Activated CD4-positive, alpha-beta T cell treated with anti-CD3 and anti-CD28 coated beads, Interleukin-2, amount 10 ng/mL, durations not matched to agents 24 days and 14 days (primary cell): ENCODE data around the gene VPS8. TPM values are rescaled to one million over a fixed set of nuclear protein-coding genes. Genes with fewer than 3 reads are reported as not detected.

Source experiments
- DNase-seq: peaks from one replicate; pipeline ENCODE4 v3.0.0; 2022
- H3K27ac Mint-ChIP-seq: one replicate; pipeline ENCODE4 v1.8.0; 2022; ENCODE audit warnings: mild to moderate bottlenecking, mixed read lengths
- H3K27me3 Mint-ChIP-seq: one replicate; pipeline ENCODE4 v1.8.0; 2022; ENCODE audit warnings: mixed read lengths
- H3K36me3 Mint-ChIP-seq: one replicate; pipeline ENCODE4 v1.8.0; 2022; ENCODE audit warnings: low read depth, mild to moderate bottlenecking, mixed read lengths
- H3K4me1 Mint-ChIP-seq: one replicate; pipeline ENCODE4 v1.8.0; 2021; ENCODE audit warnings: mixed read lengths
- H3K4me3 Mint-ChIP-seq: one replicate; pipeline ENCODE4 v1.8.0; 2022; ENCODE audit warnings: mild to moderate bottlenecking, moderate library complexity, mixed read lengths
- H3K9me3 Mint-ChIP-seq: one replicate; pipeline ENCODE4 v1.8.0; 2021; ENCODE audit warnings: mixed read lengths
- intact Hi-C: fragments of 100-400 bp; cut with micrococcal nuclease; formaldehyde crosslinking; loops from one replicate; pipeline ENCODE4 v1.15.1; 2023
- total RNA-seq: library from RNA; stranded (reverse); gene quantifications from 2 replicates; pipeline ENCODE4 v1.2.3, GENCODE V29; 2022

VPS8 gene
- total RNA-seq, 1 donor from 2014 or later = 33.6 TPM

DNA sequence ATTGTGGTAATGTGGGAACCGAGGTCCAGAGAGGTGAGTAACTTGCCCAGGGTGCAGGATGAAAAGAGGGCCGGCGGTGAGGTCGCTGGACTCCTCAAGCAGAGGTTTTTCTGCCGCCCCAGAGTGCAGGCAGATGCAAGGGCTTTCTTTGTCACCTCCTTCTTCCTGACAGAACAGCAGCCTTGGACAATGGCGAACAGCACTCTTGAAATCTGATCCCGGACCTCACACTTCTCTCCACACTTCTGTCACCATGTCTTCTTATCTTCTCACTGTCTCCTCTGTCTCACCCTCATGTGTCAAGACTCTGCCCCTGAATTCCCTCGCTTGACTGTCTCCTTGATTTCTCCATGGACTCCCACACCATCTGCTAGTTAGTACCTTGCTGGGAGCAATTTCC lies 15.4 kb upstream of the VPS8 start:
- Mint-ChIP-seq H3K36me3 (no peaks in the 10 kb centered on the region), H3K27me3 (peaks cover 43% of the 10 kb centered on the region), H3K27ac (no peak overlapping the region), H3K4me3 (no peak overlapping the region), H3K4me1 (no peaks in the 10 kb centered on the region), H3K9me3 (no peaks in the 10 kb centered on the region)
- DNase-seq = no peak
- intact Hi-C loops = loop anchor here (5.0 kb wide), 1 partner anchor 806 kb away; no protein-coding TSS in a partner anchor

DNA sequence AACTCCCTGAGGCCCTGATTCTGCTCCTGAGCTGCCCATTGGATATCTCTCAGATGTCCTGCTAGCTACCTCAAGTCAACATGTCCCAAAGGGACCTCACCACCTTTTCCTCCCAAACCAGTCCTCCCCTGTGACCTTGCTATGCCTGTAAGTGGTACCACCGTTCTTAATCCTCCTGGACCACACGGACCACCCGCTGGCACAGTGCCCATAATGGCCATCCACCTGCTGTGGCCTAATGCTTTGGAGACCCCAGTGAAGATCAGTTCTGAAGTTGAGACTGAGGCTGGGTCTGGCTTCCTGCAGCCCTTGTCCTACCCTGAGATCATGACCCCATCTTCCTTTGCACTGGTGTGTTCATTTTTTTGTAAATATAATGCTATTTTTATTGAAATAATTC lies 15.0 kb upstream of the VPS8 start:
- Mint-ChIP-seq H3K9me3 (no peaks in the 10 kb centered on the region), H3K27ac (no peak overlapping the region), H3K4me3 (no peak overlapping the region), H3K36me3 (no peaks in the 10 kb centered on the region), H3K4me1 (no peaks in the 10 kb centered on the region), H3K27me3 (peaks cover 44% of the 10 kb centered on the region)
- intact Hi-C loops = loop anchor here (5.0 kb wide), 1 partner anchor 805 kb away; no protein-coding TSS in a partner anchor
- DNase-seq = no peak

DNA sequence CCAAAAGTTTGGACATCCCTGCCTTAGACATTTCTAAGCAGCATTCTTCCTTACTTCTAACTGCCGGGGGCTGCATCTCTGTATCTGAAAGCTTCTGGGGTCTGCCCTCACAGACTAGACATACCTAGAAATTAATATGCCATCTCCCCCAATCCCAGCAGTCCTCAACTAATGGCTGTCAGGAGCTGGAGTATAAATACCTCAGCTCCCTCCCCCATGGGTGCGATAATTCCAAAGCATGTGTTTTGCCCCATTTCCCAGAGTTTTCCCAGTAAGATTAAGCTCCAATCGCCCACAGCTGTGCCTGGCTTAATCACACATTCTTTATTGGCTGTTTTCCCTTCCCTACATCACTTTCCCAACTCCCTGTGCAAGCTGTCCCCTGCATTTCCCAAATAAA lies 13.8 kb upstream of the VPS8 start:
- peaks cover 40% of the 10 kb centered on the region for H3K27me3 Mint-ChIP-seq
- H3K4me1 Mint-ChIP-seq = no peaks in the 10 kb centered on the region
- no peaks in the 10 kb centered on the region for H3K9me3 Mint-ChIP-seq
- no peak overlapping the region for H3K27ac Mint-ChIP-seq
- no peak for DNase-seq
- H3K4me3 Mint-ChIP-seq = no peak overlapping the region
- intact Hi-C loops = loop anchor here (5.0 kb wide), 1 partner anchor 804 kb away; no protein-coding TSS in a partner anchor
- H3K36me3 Mint-ChIP-seq = no peaks in the 10 kb centered on the region

DNA sequence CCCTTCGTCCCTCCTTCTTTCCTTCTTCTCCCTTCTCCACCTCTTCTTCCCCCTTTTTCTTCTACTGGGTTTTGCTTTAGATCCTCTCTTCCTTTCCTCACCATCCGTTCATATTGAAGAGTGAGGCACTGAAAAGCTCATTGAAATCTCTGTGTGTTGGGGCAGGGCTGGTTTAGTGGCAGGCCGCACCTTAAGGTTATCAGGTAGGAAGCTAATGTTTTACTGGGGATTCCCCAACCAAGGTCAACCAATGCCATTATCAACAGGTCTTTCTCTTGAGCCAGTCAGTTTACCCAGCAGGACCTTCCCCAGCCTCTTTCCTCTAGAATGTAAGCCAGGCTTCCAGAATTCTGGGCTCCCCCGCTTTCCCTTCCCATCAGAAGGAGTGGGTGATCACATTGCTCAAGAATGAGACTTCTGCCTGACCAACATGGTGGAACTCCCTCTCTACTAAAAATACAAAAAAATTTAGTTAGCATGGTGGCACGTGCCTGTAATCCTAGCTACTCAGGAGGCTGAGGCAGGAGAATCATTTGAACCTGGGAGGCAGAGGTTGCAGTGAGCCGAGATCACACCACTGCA lies 11.5 kb upstream of the VPS8 start:
- Mint-ChIP-seq H3K4me1 (no peaks in the 10 kb centered on the region), H3K4me3 (no peak overlapping the region), H3K9me3 (no peaks in the 10 kb centered on the region), H3K36me3 (no peaks in the 10 kb centered on the region), H3K27ac (no peak overlapping the region), H3K27me3 (peaks cover 35% of the 10 kb centered on the region)
- DNase-seq = no peak
- intact Hi-C loops = no loop called here

DNA sequence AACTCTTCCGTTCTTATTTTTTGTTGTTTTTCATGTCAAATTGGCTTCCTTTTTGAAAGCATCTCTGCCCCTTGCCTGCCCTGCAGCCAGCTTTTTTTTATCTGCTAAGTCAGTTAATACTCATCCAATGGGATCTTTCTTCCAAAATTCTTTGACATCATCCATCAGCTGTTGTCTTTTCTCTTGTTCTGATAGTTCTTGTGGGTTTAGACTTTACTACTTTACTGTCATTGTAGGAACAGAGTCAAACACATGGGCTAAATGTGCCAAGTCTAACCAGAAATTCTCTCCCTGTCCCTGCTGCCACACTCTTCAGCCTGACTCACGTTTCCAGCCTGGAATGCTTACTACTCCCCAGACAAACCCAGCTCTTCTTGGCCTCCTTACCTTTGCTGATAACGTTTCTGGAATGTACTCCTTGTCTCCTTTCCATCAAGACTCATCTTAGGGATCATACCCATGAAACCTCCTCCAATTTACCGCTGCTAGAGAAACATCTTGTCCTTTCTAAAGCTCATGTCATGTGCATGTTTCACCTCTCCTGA lies 10.7 kb upstream of the VPS8 start:
- intact Hi-C loops = no loop called here
- no peak overlapping the region for H3K4me3 Mint-ChIP-seq

DNA sequence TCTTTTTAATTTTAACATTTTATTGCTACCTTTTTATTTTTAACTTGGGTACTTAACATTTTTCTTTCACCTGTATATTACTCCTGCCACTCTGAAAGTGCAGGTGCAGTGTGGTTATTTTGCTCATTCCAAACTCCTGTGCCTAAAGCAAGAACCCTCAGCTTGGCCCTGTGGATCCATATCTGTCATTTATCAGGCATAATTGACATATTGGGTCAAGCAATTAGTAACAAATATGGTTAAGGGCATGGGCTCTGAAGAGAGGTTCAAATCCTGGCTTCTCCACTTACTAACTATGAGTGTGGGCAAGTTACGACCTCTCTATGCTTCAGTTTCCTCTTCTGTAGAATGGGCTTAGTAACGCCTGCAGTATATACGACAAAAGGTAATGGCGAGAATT lies 9.8 kb upstream of the VPS8 start:
- H3K27me3 Mint-ChIP-seq = peaks cover 31% of the 10 kb centered on the region
- H3K4me3 Mint-ChIP-seq = no peak overlapping the region
- H3K4me1 Mint-ChIP-seq = no peaks in the 10 kb centered on the region

More for the DNA sequence above, 10.7 kb upstream of the VPS8 start:
- no peaks in the 10 kb centered on the region for H3K4me1 Mint-ChIP-seq
- H3K27ac Mint-ChIP-seq = no peak overlapping the region
- H3K27me3 Mint-ChIP-seq = peaks cover 34% of the 10 kb centered on the region
- DNase-seq = no peak
- H3K36me3 Mint-ChIP-seq = no peaks in the 10 kb centered on the region
- H3K9me3 Mint-ChIP-seq = no peaks in the 10 kb centered on the region

DNA sequence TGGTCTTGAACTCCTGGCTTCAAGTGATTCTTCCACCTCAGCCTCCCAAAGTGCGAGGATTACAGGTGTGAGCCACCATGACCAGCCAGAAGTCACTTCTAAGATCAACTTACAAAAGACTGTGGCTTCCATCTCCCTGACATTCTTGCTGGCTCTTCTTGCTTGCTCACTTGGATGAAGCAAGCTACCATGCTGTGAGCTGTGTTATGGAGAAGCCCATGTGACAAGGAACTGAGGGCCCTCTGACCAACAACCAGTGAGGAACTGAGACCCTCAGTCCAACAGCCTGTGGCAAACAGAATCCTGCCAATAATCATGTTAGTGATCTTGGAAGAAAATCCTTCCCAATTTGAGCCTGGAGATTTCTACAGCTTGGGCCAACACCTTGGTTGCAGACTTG lies 7.2 kb upstream of the VPS8 start:
- Mint-ChIP-seq H3K9me3 (no peaks in the 10 kb centered on the region), H3K4me1 (peaks cover 2% of the 10 kb centered on the region), H3K4me3 (no peak overlapping the region), H3K27me3 (peaks cover 19% of the 10 kb centered on the region), H3K27ac (no peak overlapping the region), H3K36me3 (no peaks in the 10 kb centered on the region)
- intact Hi-C loops = no loop called here
- DNase-seq = no peak

More for the DNA sequence above, 9.8 kb upstream of the VPS8 start:
- Mint-ChIP-seq H3K9me3 (no peaks in the 10 kb centered on the region), H3K36me3 (no peaks in the 10 kb centered on the region), H3K27ac (no peak overlapping the region)
- intact Hi-C loops = no loop called here
- no peak for DNase-seq

DNA sequence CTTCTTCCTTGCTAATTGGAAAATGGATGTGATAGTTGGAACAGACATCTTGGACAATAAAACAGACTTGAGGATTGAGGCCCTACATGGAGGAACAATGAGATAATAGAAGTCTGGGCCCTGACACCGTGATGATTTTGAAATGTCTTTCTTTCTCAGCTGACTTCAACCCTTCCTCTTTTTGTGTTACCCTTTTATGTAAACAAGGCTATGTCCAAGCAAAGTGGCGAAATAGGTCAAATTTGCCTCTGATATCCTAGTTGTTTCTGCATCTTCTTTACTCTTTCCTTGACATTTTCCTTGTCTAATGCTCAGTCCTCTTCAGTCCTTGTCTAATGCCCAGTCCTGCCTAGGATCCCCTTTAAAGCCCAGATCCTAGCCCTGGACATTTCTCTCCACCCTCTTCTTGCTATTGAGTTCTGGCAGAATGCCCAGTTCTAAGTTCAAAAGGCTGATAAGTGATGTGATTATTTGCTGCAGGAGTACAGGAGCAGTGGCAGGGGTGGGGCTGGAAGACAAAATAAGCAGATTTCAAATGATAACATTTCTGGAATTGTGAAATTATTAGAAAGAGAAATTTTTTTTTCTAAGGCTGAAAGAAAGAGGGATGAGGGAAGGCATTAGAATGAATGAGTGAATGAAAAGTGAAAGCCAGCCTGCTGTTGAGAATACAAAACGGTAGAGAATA lies 6.5 kb upstream of the VPS8 start:
- no peak overlapping the region for H3K4me3 Mint-ChIP-seq
- peaks cover 16% of the 10 kb centered on the region for H3K27me3 Mint-ChIP-seq
- no peaks in the 10 kb centered on the region for H3K36me3 Mint-ChIP-seq
- H3K4me1 Mint-ChIP-seq = peaks cover 7% of the 10 kb centered on the region
- no peak for DNase-seq
- intact Hi-C loops = no loop called here
- no peak overlapping the region for H3K27ac Mint-ChIP-seq
- no peaks in the 10 kb centered on the region for H3K9me3 Mint-ChIP-seq

DNA sequence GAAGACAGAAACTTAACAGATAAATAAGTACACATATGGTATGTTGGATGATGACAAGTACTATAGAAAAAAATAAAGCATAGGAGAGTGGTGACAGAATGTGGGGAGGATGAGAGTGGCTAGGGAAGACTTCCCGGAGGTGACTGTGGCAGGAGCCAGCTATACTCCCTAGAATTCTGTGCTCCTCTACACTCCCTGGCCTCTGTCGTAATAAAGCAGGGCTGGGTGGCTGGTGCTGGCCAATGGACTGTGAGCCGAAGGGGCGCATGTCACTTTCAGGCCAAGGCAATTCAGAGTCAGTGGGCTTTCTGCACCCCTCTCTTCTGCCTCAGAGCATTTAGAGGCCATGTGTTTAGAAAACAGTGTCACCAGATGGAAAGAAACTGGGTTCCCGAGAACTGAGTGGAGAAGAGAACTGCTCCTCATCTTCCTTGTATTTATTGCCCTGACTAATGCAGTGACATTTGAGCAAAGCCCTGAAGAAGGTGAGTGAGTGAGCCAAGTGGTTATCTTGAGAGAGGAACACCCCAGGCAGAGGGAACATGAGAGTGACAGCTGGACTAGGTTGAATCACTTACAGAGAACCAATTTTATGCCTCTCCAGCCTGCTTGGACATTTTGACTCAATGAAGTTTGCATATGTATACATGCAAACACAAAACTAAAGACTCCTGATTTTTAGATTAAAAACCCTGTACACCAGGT lies 5.2 kb upstream of the VPS8 start:
- intact Hi-C loops = no loop called here
- H3K4me3 Mint-ChIP-seq = no peak overlapping the region

DNA sequence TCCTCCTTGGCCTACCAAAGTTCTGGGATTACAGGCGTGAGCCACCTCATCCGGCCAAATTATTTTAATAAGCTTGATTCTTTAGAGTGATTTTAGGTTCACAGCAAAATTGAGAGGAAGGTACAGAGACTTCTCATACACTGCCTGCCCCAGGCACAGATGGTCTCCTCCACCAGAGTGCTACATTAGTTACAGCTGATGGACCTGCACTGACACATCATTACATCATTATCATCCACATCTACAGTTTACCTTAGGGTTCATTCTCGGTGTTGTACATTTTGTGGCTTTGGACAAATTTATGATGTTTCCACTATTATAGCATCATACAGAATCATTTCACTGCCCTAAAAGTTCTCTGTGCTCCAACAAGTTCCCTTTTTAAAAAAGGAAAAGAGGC lies 4.4 kb upstream of the VPS8 start:
- H3K27me3 Mint-ChIP-seq = peaks cover 6% of the 10 kb centered on the region
- intact Hi-C loops = no loop called here
- H3K4me3 Mint-ChIP-seq = no peak overlapping the region
- H3K9me3 Mint-ChIP-seq = peaks cover 3% of the 10 kb centered on the region
- H3K36me3 Mint-ChIP-seq = peaks cover 3% of the 10 kb centered on the region
- DNase-seq = no peak
- peaks cover 20% of the 10 kb centered on the region for H3K4me1 Mint-ChIP-seq
- H3K27ac Mint-ChIP-seq = no peak overlapping the region

More for the DNA sequence above, 5.2 kb upstream of the VPS8 start:
- Mint-ChIP-seq H3K4me1 (peaks cover 16% of the 10 kb centered on the region), H3K27ac (no peak overlapping the region), H3K27me3 (peaks cover 7% of the 10 kb centered on the region), H3K9me3 (peaks cover under 1% of the 10 kb centered on the region), H3K36me3 (no peaks in the 10 kb centered on the region)
- DNase-seq = no peak

DNA sequence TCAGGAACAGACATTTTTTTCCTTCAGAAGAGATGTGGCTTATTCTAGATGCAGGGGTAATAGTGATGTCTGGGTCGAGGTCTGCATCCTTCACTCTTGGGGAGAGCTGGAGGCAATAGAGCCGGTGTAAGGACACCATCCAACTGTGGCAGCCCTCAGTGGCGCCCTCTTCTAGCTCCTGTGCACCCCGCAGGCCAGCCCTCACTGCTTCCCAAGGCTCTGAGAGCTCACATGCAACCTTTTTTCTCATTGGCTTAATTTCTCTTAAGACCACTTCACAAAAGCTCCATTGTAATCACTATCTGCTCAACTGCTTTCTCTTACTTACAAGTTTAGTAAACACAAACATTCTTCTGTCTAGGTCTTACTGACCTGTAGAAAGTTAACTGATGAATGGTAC lies 3.9 kb upstream of the VPS8 start:
- H3K9me3 Mint-ChIP-seq = peaks cover 3% of the 10 kb centered on the region
- H3K36me3 Mint-ChIP-seq = peaks cover 3% of the 10 kb centered on the region
- peaks cover 6% of the 10 kb centered on the region for H3K27me3 Mint-ChIP-seq
- H3K4me3 Mint-ChIP-seq = no peak overlapping the region
- peaks cover 23% of the 10 kb centered on the region for H3K4me1 Mint-ChIP-seq
- no peak for DNase-seq
- H3K27ac Mint-ChIP-seq = no peak overlapping the region
- intact Hi-C loops = no loop called here

DNA sequence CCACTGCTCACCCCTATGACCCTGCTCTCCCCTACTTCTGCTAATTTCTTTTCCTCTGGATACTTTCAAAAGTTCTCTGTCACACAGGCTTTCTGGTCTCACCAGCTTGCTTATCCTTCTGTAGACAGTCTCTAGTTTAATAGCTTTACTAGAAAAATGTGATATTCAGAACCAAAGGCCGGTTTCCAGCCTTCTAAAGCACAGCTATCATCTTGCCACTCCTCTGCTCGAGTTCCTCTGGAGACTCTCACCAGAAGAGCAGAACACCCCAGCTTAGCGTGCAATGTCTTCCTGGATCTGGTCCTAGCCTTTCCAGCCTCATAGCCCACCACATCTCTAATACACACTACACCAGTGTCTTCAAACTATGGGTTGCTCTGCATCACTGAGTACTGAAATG lies 1.8 kb upstream of the VPS8 start:
- Mint-ChIP-seq H3K27ac (peak overlapping the region; percentile 4), H3K4me1 (peaks cover 38% of the 10 kb centered on the region)
- intact Hi-C loops = loop anchor here (5.0 kb wide), 4 partner anchors 62 to 793 kb away; partner anchors contain the start of genes ABCC5, MAGEF1 and TMEM41A

DNA sequence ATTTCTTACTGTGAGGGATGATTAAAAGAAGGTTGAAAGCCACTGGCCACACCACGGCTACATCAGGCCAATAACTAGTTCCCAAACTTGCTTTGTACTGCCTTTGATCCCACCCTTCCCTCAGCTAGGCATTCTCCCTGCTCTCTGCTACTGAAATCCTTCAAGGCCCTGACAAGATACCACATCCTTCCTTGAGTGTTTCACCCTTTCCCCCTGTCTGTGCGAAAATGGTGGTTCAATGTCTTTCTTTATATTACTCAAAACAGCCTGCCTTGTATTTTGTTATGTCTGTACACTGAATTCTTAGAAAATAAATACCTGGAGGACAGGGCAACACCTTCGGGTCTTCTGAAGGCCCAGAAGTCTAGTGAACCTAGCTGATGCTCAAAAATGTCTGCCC lies 932 bp upstream of the VPS8 start:
- intact Hi-C loops = loop anchor here (5.0 kb wide), 4 partner anchors 61 to 794 kb away; partner anchors contain the start of genes ABCC5, MAGEF1 and TMEM41A
- Mint-ChIP-seq H3K36me3 (peaks cover 9% of the 10 kb centered on the region), H3K27me3 (peaks cover 6% of the 10 kb centered on the region), H3K4me1 (peaks cover 47% of the 10 kb centered on the region), H3K27ac (peak overlapping the region; percentile 68), H3K9me3 (peaks cover 3% of the 10 kb centered on the region), H3K4me3 (peak overlapping the region; percentile 2)
- DNase-seq = peak; percentile 71

More for the DNA sequence above, 1.8 kb upstream of the VPS8 start:
- DNase-seq = no peak
- no peak overlapping the region for H3K4me3 Mint-ChIP-seq
- H3K9me3 Mint-ChIP-seq = peaks cover 3% of the 10 kb centered on the region
- H3K36me3 Mint-ChIP-seq = peaks cover 6% of the 10 kb centered on the region
- H3K27me3 Mint-ChIP-seq = peaks cover 6% of the 10 kb centered on the region

DNA sequence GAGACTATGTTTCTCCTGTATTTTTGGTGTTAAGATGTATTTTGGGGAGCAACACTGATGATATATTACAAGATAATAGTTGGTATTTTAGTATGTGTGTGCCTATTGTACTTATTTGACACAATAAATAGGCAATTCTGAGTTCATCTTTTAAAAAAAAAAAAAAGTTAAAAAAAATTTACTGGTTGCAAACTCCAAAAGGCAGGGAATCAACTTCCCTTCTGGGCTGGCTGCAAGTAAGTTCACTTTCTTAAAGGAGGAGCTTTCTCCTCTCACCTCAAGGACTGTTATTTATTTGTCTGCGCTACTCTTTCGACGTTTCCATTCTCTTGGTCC lies 335 bp upstream of the VPS8 start:
- Mint-ChIP-seq H3K9me3 (peaks cover 3% of the 10 kb centered on the region), H3K4me1 (peaks cover 53% of the 10 kb centered on the region), H3K27me3 (peaks cover 3% of the 10 kb centered on the region), H3K27ac (peak overlapping the region; percentile 97), H3K36me3 (peaks cover 15% of the 10 kb centered on the region), H3K4me3 (peak overlapping the region; percentile 97)
- DNase-seq = no peak
- intact Hi-C loops = loop anchor here (5.0 kb wide), 4 partner anchors 61 to 794 kb away; partner anchors contain the start of genes ABCC5, MAGEF1 and TMEM41A
